SHP77 (cell line): ENCODE measurements around the gene KCNJ12.
"Not testable (repeated sequence)": the region's sequence is repeated elsewhere in the genome, so short reads cannot be mapped to it uniquely, and the experiment has no call there.

Experiments
- DNase-seq, 2 experiments: peaks; one replicate each; lab custom pipeline; 2025; lab: John Stamatoyannopoulos, UW

The KCNJ12 gene

GRCh38 chr17:21422311-21423189 lies 46.4 kb downstream of the KCNJ12 start:
- not testable (repeated sequence) for DNase-seq

- not testable (repeated sequence) for DNase-seq
Measured at GRCh38 chr17:21423190-21423493, 47.0 kb downstream of the KCNJ12 start.

GRCh38 chr17:21424697-21425096 lies 48.5 kb downstream of the KCNJ12 start:
- not testable (repeated sequence) for DNase-seq

- no peak for DNase-seq
Measured at GRCh38 chr17:21425321-21425720, 49.2 kb downstream of the KCNJ12 start.

GRCh38 chr17:21425736-21426135 lies 49.6 kb downstream of the KCNJ12 start:
- DNase-seq, result no peak

- not testable (repeated sequence) for DNase-seq
Measured at GRCh38 chr17:21426246-21426645, 50.1 kb downstream of the KCNJ12 start.

GRCh38 chr17:21426876-21427275 lies 50.7 kb downstream of the KCNJ12 start:
- DNase-seq, result not testable (repeated sequence)

- not testable (repeated sequence) for DNase-seq
Measured at GRCh38 chr17:21427727-21428126, 51.6 kb downstream of the KCNJ12 start.

- DNase-seq, result not testable (repeated sequence)
Measured at GRCh38 chr17:21428752-21429424, 52.7 kb downstream of the KCNJ12 start.

- DNase-seq, result not testable (repeated sequence)
Measured at GRCh38 chr17:21429921-21430628, 53.9 kb downstream of the KCNJ12 start.

- not testable (repeated sequence) for DNase-seq
Measured at GRCh38 chr17:21433971-21434370, 57.8 kb downstream of the KCNJ12 start.

- not testable (repeated sequence) for DNase-seq
Measured at GRCh38 chr17:21434976-21435375, 58.8 kb downstream of the KCNJ12 start.

GRCh38 chr17:21436481-21436880 lies 60.3 kb downstream of the KCNJ12 start:
- DNase-seq, result not testable (repeated sequence)

GRCh38 chr17:21436883-21437836 lies 61.0 kb downstream of the KCNJ12 start:
- not testable (repeated sequence) for DNase-seq

GRCh38 chr17:21438316-21439014 lies 62.3 kb downstream of the KCNJ12 start:
- not testable (repeated sequence) for DNase-seq

- not testable (repeated sequence) for DNase-seq
Measured at GRCh38 chr17:21439015-21439336, 62.8 kb downstream of the KCNJ12 start.

- no peak for DNase-seq
Measured at GRCh38 chr17:21445091-21445650, 69.0 kb downstream of the KCNJ12 start.

- not testable (repeated sequence) for DNase-seq
Measured at GRCh38 chr17:21447552-21447951, 71.4 kb downstream of the KCNJ12 start.

- not testable (repeated sequence) for DNase-seq
Measured at GRCh38 chr17:21449891-21450290, 73.7 kb downstream of the KCNJ12 start.

GRCh38 chr17:21451975-21452374 lies 75.8 kb downstream of the KCNJ12 start:
- no peak for DNase-seq
